NCI-H774 (cell line): ENCODE data around the gene SLC22A25.

Experiments used
- DNase-seq: peaks from one replicate; lab custom pipeline; 2025; lab: John Stamatoyannopoulos, UW

SLC22A25 gene

DNA sequence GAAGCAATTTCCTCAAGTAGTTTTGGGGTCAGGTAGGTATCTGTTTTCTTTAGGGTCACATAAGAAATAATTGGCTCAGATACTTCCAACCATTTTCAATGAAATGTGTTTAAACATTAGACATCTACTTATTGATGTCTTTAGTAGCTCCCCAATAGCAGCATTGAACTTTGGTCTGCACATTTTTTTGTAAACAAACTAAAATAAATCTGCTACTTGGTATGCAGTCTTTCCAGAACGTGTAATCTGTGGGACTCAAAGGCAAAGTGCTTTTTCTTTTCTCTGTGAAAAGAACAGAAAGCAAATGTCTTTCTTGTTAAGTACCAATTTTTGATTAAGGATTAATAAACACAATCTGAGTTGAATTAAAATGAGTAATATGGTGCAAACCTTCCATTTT lies 13.6 kb downstream of the SLC22A25 start:
- DNase-seq = no peak

DNA sequence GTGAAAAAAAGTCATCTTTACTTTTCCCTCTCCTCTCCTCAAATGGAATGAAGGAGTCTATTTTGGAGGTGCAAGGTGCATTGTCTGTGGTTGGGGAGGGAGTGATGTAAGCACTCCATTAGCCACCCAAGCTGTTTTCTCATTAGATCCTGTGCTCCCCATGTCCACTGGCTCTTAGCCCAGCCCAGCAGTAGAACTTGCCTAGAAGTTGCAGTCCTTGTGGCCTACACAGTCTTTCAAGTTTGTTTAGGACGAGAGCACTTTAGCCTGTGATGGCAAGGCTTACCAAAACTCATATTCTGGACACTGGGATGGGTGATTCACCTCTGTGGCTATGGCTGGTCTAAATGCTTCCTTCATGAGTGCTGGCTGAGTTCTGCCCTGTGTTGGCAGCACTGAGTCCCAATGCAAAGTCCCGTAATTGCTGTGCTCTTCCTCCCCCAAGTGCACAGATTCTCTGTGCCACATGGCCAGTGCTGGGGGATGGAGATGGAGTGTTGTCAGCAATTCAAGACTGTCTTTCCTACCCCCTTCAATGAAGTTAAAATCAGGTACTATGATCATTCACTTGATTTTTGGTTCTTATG lies 15.8 kb downstream of the SLC22A25 start:
- no peak for DNase-seq

DNA sequence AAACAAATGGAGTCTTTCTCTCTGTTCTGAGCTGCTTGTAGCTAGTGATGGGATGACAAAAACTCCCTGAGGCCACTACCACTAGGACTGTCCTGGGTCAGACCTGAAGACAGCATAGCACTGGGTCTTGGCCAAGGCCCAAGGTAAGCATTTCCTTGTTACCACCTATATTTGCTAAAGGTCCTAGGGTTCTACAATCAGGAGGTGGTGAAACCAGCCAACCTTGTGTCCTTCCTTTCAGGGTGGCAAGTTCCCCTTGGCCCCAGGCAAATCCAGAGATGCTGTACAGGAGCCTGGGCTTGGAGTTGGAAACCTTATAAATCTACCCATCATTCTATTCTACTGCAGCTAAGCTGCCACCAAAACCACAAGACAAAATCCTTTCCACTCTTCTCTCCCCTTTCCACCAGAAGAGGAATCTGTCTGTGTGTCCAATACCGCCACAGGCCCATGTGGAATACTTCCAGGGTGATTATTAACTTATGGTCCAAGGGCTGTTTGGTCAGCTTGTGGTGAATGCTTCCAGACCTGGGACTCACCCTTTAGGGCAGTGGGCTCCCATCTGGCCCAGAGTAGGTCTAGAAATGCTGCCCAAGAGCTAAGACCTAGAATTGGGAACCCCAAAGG lies 16.8 kb downstream of the SLC22A25 start:
- DNase-seq = no peak

DNA sequence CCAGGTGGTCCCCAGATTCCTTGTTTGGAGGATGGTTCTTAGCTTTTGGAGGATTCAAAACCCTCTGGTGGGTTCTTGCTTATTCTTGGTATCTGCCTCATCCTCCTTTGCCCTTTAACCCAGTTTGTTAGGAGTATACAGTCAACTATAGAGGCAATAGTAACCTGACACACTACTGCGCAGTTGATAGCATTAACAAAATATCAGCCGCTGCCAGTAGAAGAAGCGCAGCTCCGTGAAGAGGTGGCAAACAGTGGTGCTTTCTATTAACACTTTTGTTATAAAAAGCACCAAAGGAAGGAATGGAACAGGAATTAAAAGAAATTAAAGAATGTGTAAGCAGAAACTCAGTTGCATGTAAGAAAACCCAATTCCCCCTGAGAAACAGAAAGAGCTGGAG lies 29.3 kb downstream of the SLC22A25 start:
- DNase-seq = no peak

DNA sequence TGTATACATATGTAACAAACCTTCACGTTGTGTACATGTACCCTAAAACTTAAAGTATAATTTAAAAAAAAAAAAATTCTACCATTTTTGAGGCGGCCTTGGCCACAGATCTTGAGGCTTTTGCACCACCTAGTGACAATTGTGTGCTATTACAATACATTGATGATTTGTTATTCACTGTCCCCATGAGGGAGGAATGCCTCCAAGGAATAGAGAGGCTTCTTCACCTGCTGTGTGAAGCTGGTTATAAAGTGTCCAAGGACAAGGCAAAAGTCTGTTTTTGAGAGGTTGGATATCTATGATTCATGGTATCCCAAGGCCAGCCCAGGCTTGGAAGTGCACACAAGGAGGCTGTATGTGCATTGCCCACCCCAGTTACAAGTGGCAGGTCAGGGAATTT lies 30.7 kb downstream of the SLC22A25 start:
- no peak for DNase-seq

DNA sequence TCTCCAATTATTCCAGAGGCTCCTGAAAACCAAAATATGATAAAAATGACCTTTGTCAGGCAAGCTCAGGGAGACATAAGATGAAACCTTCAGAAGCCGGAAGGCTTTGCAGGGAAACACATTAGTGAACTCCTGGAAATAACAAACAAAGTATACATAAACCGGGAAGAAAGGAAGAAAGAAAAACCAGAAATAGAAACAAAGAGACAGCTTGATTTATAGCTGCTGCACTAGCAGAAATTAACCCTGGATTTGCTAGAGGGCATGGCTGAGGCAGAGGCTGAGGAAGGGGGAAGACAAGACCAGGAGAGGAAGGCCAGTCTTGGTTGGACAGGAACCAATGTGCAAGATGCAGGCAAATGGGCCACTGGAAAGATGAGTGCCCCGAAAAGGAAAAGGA lies 33.3 kb downstream of the SLC22A25 start:
- DNase-seq = no peak
